ENCODE data around the gene EBNA1BP2. TPM values are rescaled to one million over a fixed set of nuclear protein-coding genes. Genes with fewer than 3 reads are reported as not detected.
"Not testable (repeated sequence)": the region's sequence is repeated elsewhere in the genome, so short reads cannot be mapped to it uniquely, and the experiment has no call there.

EBNA1BP2 gene
- total and polyA plus RNA-seq, 2 of the 13 experiments (the other 11 are each of a cell fraction or from before 2014, with no cell fraction given): 27.1 to 102 TPM

- TF ChIP-seq KAT8 (CRISPR knock-in tag; IDR thresholded peaks at IDR 0.05) (0 out of 2 replicates have a peak, but pooled peaks have one; percentile 8), MEF2D (CRISPR knock-in tag; IDR thresholded peaks at IDR 0.05) (no peak)
- BruUV-seq (replicated peaks): no TSS peak
- Histone ChIP-seq H3K79me2 (ENCODE audit: insufficient read depth, low read length) (peaks cover 3% of the 10 kb centered on the region), H3K4me2 (ENCODE audit: low read depth, low read length) (peak overlapping the region; percentile 70), H3K4me3 (replicated peaks in 1 of 3; ENCODE audit: insufficient read depth in 1 of 3, low read depth in 2 of 3, low read length in 3 of 3) (peak overlapping the region; percentile 62 to 75 (median 65)), H3K27ac (ENCODE audit: extremely low read length, insufficient read depth, low read length) (no peak overlapping the region), H3K4me1 (ENCODE audit: insufficient read depth, low read length) (peaks cover 30% of the 10 kb centered on the region), H3K27me3 (ENCODE audit: control insufficient read depth in 1 of 2, insufficient read depth in 2 of 2, low read length in 2 of 2) (no peaks in the 10 kb centered on the region), H3K36me3 (replicated peaks in 1 of 2; ENCODE audit: control insufficient read depth in 1 of 2, insufficient read depth in 2 of 2, low read length in 2 of 2) (no peaks in the 10 kb centered on the region), H4K20me1 (ENCODE audit: insufficient read depth, low read length) (no peaks in the 10 kb centered on the region), H2AFZ (ENCODE audit: low read length) (no peak overlapping the region), H3K9ac (ENCODE audit: insufficient read depth, low read depth, low read length) (peak overlapping the region; percentile 53), H3K9me3 (ENCODE audit: low read length) (no peaks in the 10 kb centered on the region)
- no peak for FAIRE-seq
- in situ Hi-C loops (cut with HindIII; ENCODE audit: extremely low pct_ligation_motif_present, low pct_unique_long_range_greater_than_20kb) (no loop called here), intact Hi-C loops (cut with micrococcal nuclease; ENCODE audit: unreplicated experiment) (no loop called here)
- POLR2A ChIA-PET: no interaction called here
- WGBS (ENCODE audit: low lambda C conversion rate): 86% methylated on average over 8 of the region's 8 CpGs
- no peak for ATAC-seq
- CTCF ChIA-PET (ENCODE audit: low intra/inter-chr PET ratio, low total read pairs): no interaction called here
- no peak for DNase-seq (ENCODE audit: low spot score)
These were observed 50.7 kb downstream of the EBNA1BP2 start for GRCh38 chr1:43121256-43121900.

GRCh38 chr1:43119928-43120586, 52.0 kb downstream of the EBNA1BP2 start:
- H4K20me1 ChIP-seq (ENCODE audit: insufficient read depth, low read length); H2AFZ ChIP-seq (ENCODE audit: low read length); H3K9me3 ChIP-seq (ENCODE audit: low read length); ATAC-seq; H3K36me3 ChIP-seq (replicated peaks in 1 of 2; ENCODE audit: control insufficient read depth in 1 of 2, insufficient read depth in 2 of 2, low read length in 2 of 2); DNase-seq (ENCODE audit: low spot score); H3K79me2 ChIP-seq (ENCODE audit: insufficient read depth, low read length); in situ Hi-C loops (cut with HindIII; ENCODE audit: extremely low pct_ligation_motif_present, low pct_unique_long_range_greater_than_20kb); H3K27me3 ChIP-seq (ENCODE audit: control insufficient read depth in 1 of 2, insufficient read depth in 2 of 2, low read length in 2 of 2); intact Hi-C loops (cut with micrococcal nuclease; ENCODE audit: unreplicated experiment); CTCF ChIA-PET (ENCODE audit: low intra/inter-chr PET ratio, low total read pairs); FAIRE-seq; TF ChIP-seq FOXA1 (IDR thresholded peaks at IDR 0.05); NR2F6 (CRISPR knock-in tag; IDR thresholded peaks at IDR 0.05): not testable (repeated sequence)
- H3K4me3 ChIP-seq (replicated peaks in 1 of 3; ENCODE audit: insufficient read depth in 1 of 3, low read depth in 2 of 3, low read length in 3 of 3): peak overlapping the region; percentile 62 to 75 (median 65)
- BruUV-seq (replicated peaks): TSS peak; percentile 70
- peaks cover 30% of the 10 kb centered on the region for H3K4me1 ChIP-seq (ENCODE audit: insufficient read depth, low read length)
- peak overlapping the region; percentile 53 for H3K9ac ChIP-seq (ENCODE audit: insufficient read depth, low read depth, low read length)
- POLR2A ChIA-PET: interaction anchor here (0.7 to 1.5 kb wide), 4 partner anchors 13 to 274 kb away, joined by 3 to 8 read pairs (median 4); partner anchors contain the start of gene ZNF691
- H3K4me2 ChIP-seq (ENCODE audit: low read depth, low read length): peak overlapping the region; percentile 70
- WGBS (ENCODE audit: low lambda C conversion rate): 0% methylated on average over 8 of the region's 35 CpGs
- H3K27ac ChIP-seq (ENCODE audit: extremely low read length, insufficient read depth, low read length): peak overlapping the region; percentile 66
- TF ChIP-seq SAP130 (CRISPR knock-in tag; IDR thresholded peaks at IDR 0.05; ENCODE audit: low read depth) (peak; percentile 43), HOXA3 (CRISPR knock-in tag; IDR thresholded peaks at IDR 0.05) (peak; percentile 72), RXRA (CRISPR knock-in tag; IDR thresholded peaks at IDR 0.05) (peak; percentile 38; the same call in 1 of the 2 replicates), ERF (CRISPR knock-in tag; IDR thresholded peaks at IDR 0.05) (0 out of 2 replicates have a peak, but pooled peaks have one; percentile 45), FOXA3 (CRISPR knock-in tag; IDR thresholded peaks at IDR 0.05) (peak; percentile 80), SP4 (CRISPR knock-in tag; IDR thresholded peaks at IDR 0.05) (0 out of 2 replicates have a peak, but pooled peaks have one; percentile 24), HIC2 (CRISPR knock-in tag; IDR thresholded peaks at IDR 0.05; ENCODE audit: low read depth) (0 out of 2 replicates have a peak, but pooled peaks have one; percentile 37), FOXA1 (CRISPR knock-in tag; IDR thresholded peaks at IDR 0.05) (peak; percentile 88), NR2F6 (IDR thresholded peaks at IDR 0.05) (0 out of 2 replicates have a peak, but pooled peaks have one; percentile 6), KMT2B (CRISPR knock-in tag; IDR thresholded peaks at IDR 0.05) (peak; percentile 61; the same call in 1 of the 2 replicates), ZFP91 (CRISPR knock-in tag; IDR thresholded peaks at IDR 0.05; ENCODE audit: borderline replicate concordance) (peak; percentile 35; the same call in 1 of the 2 replicates), TAF1 (CRISPR knock-in tag; IDR thresholded peaks at IDR 0.05) (peak; percentile 67), KAT8 (CRISPR knock-in tag; IDR thresholded peaks at IDR 0.05) (0 out of 2 replicates have a peak, but pooled peaks have one; percentile 15)
